Upper lobe of left lung (tissue), 6 donors: ENCODE data around the gene RBM19. TPM values are rescaled to one million over a fixed set of nuclear protein-coding genes. Genes with fewer than 3 reads are reported as not detected.

Source experiments
- ATAC-seq, 2 donors: fragments of 200-7000 bp; cut with Tn5 transposase; one replicate each; pipeline ENCODE4 v1.9.1; 2022; ENCODE audit warnings: mild to moderate bottlenecking in 2 of 2, moderate library complexity in 2 of 2; ENCODE audit not compliant: low FRiP score in 2 of 2
- DNase-seq, 2 donors: peaks; one replicate each; pipeline ENCODE4 v3.0.0-alpha.2; 2019 to 2020
- H3K27ac ChIP-seq, 4 donors: fragments of 200-600 bp; sonication (generic); one replicate each; pipeline ENCODE4 v1.5.1; 2016 to 2019
- H3K27me3 ChIP-seq, 4 donors: fragments of 200-600 bp; sonication (generic); one replicate each; pipeline ENCODE4 v1.5.1; 2017 to 2019
- H3K36me3 ChIP-seq, 4 donors: fragments of 200-600 bp; sonication (generic); one replicate each; pipeline ENCODE4 v1.5.1; 2016 to 2019
- H3K4me1 ChIP-seq, 4 donors: fragments of 200-600 bp; sonication (generic); one replicate each; pipeline ENCODE4 v1.5.1; 2018 to 2019
- H3K4me3 ChIP-seq, 4 donors: fragments of 200-600 bp; sonication (generic); one replicate each; pipeline ENCODE4 v1.5.1; 2017 to 2019; ENCODE audit warnings: mild to moderate bottlenecking in 2 of 4, moderate library complexity in 1 of 4
- H3K9me3 ChIP-seq, 4 donors: fragments of 200-600 bp; sonication (generic); one replicate each; pipeline ENCODE4 v1.5.1; 2018 to 2019
- EP300 ChIP-seq, 4 donors: sonication (generic); formaldehyde crosslinking; IDR thresholded peaks; one replicate each; pipeline ENCODE4 v1.5.1; 2017; ENCODE audit warnings: antibody characterized with exemption in 4 of 4, control low read depth in 2 of 4
- POLR2A ChIP-seq, 4 donors: fragments of 450-650 bp; IDR thresholded peaks; one replicate each; pipeline ENCODE4 v1.5.1; 2016 to 2017; ENCODE audit warnings: antibody characterized with exemption in 4 of 4, mild to moderate bottlenecking in 2 of 4
- POLR2AphosphoS5 ChIP-seq, 2 donors: sonication (generic); formaldehyde crosslinking; IDR thresholded peaks; one replicate each; pipeline ENCODE4 v1.5.1; 2017; ENCODE audit warnings: antibody characterized with exemption in 2 of 2
- WGBS, 2 donors: methylation state at CpG; one replicate each; pipeline ENCODE4 v1.1.5; 2017 to 2018; 5-methylcytosine and 5-hydroxymethylcytosine counted together
- total RNA-seq, 6 donors: library from RNA; depleted of rRNA in 4 of 6; stranded (reverse); fragments of >200 nt in 4 of 6; gene quantifications; one replicate each; pipeline versions ENCODE4 v1.1.0 to v1.2.1, GENCODE V29; 2016 to 2021
- TF ChIP-seq, protein P1 (sequence below), 6 experiments: fragments of 450-650 bp in 4 of 6; fragments of 200-600 bp in 2 of 6; sonication (generic) in 2 of 6; IDR thresholded peaks; one replicate each; pipeline ENCODE4 v1.5.1; 2016 to 2019; ENCODE audit warnings: antibody characterized with exemption in 6 of 6
- donor health status: DM: no; HTN: no; CAD: no; lungs with moderate emphysema.
- donor health status: DM: no; HTN: yes; CAD: no; lungs with severe emphysema.

RBM19 gene
- total RNA-seq, 6 donors from 2014 or later = 25.5 to 131 (median 39.9) TPM

DNA sequence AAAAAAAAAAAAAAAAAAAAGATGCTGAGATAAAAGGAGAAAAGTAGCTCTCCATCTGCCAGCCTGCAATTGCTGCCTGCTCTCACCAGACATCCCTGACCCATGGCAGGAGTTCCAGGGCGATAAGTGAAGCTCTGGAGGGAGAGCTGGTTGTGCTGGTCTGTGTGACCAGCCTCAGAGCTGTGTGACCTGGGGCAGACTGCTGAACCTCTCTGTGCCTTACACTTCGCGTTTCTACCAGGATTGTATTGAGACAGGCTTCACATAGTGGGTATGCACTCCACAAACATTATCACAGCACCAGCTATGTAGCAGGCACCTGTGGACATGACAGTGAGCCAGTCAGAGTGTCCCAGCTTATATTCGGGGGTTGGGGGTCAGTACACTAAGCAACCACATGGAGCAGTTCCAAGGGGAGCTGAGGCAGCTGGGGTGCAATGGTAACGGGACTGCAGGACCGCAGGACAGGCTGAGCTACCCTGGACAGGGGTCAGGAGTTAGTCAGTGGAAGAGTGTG is 57.5 kb downstream of the RBM19 start:
- Histone ChIP-seq H3K36me3 (peaks cover 2 to 77% (median 21%) of the 10 kb centered on the region in 4 donors), H3K27me3 (no peaks in the 10 kb centered on the region), H3K9me3 (no peaks in the 10 kb centered on the region), H3K4me3 (no peak overlapping the region), H3K4me1 (no peaks in the 10 kb centered on the region), H3K27ac (no peak overlapping the region)
- WGBS, 2 donors = 93 to 95% methylated on average over 6 of the region's 6 CpGs
- DNase-seq (no peak), ATAC-seq (no peak)
- TF ChIP-seq EP300 (IDR thresholded peaks at IDR 0.05) (no peak), POLR2A (IDR thresholded peaks at IDR 0.05) (no peak), POLR2AphosphoS5 (IDR thresholded peaks at IDR 0.05) (no peak)
- TF ChIP-seq, protein P1, sequence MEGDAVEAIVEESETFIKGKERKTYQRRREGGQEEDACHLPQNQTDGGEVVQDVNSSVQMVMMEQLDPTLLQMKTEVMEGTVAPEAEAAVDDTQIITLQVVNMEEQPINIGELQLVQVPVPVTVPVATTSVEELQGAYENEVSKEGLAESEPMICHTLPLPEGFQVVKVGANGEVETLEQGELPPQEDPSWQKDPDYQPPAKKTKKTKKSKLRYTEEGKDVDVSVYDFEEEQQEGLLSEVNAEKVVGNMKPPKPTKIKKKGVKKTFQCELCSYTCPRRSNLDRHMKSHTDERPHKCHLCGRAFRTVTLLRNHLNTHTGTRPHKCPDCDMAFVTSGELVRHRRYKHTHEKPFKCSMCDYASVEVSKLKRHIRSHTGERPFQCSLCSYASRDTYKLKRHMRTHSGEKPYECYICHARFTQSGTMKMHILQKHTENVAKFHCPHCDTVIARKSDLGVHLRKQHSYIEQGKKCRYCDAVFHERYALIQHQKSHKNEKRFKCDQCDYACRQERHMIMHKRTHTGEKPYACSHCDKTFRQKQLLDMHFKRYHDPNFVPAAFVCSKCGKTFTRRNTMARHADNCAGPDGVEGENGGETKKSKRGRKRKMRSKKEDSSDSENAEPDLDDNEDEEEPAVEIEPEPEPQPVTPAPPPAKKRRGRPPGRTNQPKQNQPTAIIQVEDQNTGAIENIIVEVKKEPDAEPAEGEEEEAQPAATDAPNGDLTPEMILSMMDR (IDR thresholded peaks at IDR 0.05) = no peak

DNA sequence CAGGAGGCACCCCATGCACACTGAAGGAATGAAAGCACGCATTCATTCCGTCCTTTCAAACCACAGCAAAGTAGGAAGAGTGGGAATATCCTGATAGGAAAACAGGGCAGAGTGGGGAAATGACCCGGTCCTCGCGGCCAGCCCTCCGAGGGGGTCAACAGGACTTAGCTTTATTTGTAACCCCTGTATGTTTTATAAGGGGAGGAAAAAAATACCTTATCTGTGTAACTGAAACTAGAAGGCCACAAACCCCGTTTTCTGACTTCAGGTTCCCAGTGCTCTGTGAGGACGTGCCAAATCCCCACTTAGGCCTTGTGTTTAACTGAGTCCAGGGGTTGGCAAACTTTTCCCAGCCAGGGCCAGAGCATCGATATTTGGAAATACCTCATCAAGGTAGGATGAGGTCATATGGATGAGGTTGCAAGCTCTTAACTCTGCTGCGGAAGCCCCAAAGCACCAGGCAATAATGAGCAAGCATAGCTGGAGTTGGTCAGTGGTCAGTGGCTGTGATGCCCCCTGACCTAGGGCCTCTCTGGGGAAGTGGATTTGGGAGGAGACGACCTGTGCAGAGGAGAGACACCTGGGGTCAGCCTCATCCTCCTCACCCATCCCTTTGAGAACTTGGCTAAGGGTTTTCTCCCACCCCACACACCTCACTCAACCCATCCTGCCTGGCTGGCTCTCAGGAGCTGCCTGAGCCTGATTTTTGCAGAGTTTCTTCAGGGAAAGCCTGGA is 58.5 kb downstream of the RBM19 start:
- Histone ChIP-seq H3K4me3 (no peak overlapping the region), H3K27me3 (no peaks in the 10 kb centered on the region), H3K27ac (no peak overlapping the region), H3K36me3 (peaks cover 2 to 77% (median 25%) of the 10 kb centered on the region in 4 donors), H3K4me1 (no peaks in the 10 kb centered on the region), H3K9me3 (no peaks in the 10 kb centered on the region)
- DNase-seq = no peak
- TF ChIP-seq, protein P1 (IDR thresholded peaks at IDR 0.05) = no peak
- no peak for TF ChIP-seq EP300 (IDR thresholded peaks at IDR 0.05)
- TF ChIP-seq POLR2A (IDR thresholded peaks at IDR 0.05) = no peak
- no peak for TF ChIP-seq POLR2AphosphoS5 (IDR thresholded peaks at IDR 0.05)
- ATAC-seq = no peak
- WGBS, 2 donors = 94 to 96% methylated on average over 11 of the region's 11 CpGs

DNA sequence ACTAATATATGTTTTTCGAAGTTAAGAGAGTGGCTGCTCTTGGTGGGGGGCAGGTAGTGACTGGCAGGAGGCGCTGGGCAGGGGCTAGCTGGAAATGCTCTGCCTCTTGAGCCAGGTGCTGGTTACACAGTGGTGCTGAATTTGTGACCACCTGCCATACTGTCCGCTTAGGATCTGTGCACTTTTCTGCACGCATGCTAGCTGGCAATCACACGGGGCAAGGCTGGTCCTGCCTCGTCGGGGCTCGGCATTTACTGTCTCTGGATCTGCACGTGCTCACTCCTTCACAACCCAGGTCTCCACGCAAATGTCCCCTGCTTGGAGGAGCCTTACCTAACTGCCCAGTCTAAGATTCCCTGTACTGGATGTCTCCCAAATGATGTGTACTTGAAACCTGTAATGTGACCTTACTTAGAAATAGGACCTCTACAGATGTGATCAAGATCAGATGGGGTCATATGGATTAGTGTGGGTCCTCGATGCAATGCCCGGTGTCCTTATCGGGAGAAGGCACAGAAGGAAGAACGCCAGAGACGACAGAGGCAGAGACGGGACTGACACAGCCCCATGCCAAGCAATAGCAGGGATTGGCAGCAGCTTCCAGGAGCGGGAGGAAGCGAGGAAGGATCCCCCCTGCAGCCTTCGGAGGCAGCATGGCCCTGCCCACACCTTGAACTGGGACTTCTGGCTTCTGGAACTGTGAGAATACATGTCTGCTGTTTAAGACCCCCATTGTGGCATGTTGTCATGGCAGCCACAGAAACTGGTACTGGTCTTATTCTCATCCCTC is 59.5 kb downstream of the RBM19 start:
- 95 to 96% methylated on average over 19 of the region's 19 CpGs for WGBS, 2 donors
- TF ChIP-seq POLR2AphosphoS5 (IDR thresholded peaks at IDR 0.05) (no peak), EP300 (IDR thresholded peaks at IDR 0.05) (no peak), POLR2A (IDR thresholded peaks at IDR 0.05) (no peak)
- TF ChIP-seq, protein P1 (IDR thresholded peaks at IDR 0.05) = no peak
- Histone ChIP-seq H3K27ac (no peak overlapping the region), H3K9me3 (no peaks in the 10 kb centered on the region), H3K4me3 (no peak overlapping the region), H3K4me1 (no peaks in the 10 kb centered on the region), H3K36me3 (peaks cover 2 to 69% (median 25%) of the 10 kb centered on the region in 4 donors), H3K27me3 (no peaks in the 10 kb centered on the region)
- ATAC-seq = no peak
- no peak for DNase-seq

DNA sequence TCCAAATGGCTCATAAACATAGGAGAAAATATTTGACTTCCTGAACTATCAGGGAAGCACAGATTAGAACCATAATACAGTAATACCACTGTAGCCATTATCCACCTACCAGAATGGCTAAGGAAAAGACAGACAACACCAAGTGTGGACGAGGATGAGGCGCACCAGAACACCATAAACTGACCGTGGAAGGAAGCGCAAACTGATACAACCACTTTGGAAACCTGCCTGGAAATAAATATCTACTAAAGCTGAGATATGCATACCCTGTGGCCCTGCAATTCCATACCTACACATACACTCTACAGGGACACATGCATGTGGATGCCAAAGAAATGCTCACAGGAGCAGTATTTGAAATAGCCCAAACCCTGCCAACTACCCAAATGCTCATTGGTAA is 60.3 kb downstream of the RBM19 start:
- H3K27ac ChIP-seq = no peak overlapping the region
- H3K36me3 ChIP-seq = peaks cover 2 to 61% (median 23%) of the 10 kb centered on the region in 4 donors
- 77 to 88% methylated on average over 4 of the region's 4 CpGs for WGBS, 2 donors
- DNase-seq = no peak
- H3K4me3 ChIP-seq = no peak overlapping the region
- no peaks in the 10 kb centered on the region for H3K27me3 ChIP-seq
- ATAC-seq = no peak
- H3K4me1 ChIP-seq = no peaks in the 10 kb centered on the region
- TF ChIP-seq, protein P1 (IDR thresholded peaks at IDR 0.05) = no peak
- TF ChIP-seq EP300 (IDR thresholded peaks at IDR 0.05) (no peak), POLR2AphosphoS5 (IDR thresholded peaks at IDR 0.05) (no peak), POLR2A (IDR thresholded peaks at IDR 0.05) (no peak)
- H3K9me3 ChIP-seq = no peaks in the 10 kb centered on the region
